K562 (cell line): Measurements from ENCODE around the gene RALGAPA2. TPM values are rescaled to one million over a fixed set of nuclear protein-coding genes. Genes with fewer than 3 reads are reported as not detected.

ENCODE experiments used
- CBFA2T3 ChIP-seq: fragments of 450-650 bp; IDR thresholded peaks from 2 replicates; pipeline ENCODE4 v1.6.1; 2017
- CCNT2 ChIP-seq: IDR thresholded peaks from 2 replicates; pipeline ENCODE4 v1.6.1; 2011; ENCODE audit warnings: borderline replicate concordance, low read depth, mild to moderate bottlenecking, moderate library complexity, mixed read lengths, low read length; ENCODE audit not compliant: insufficient read length; ENCODE audit errors: extremely low read depth
- EP400 ChIP-seq: fragments of 450-650 bp; IDR thresholded peaks from 2 replicates; pipeline ENCODE4 v1.6.1; 2017; ENCODE audit warnings: antibody characterized with exemption, mild to moderate bottlenecking, moderate library complexity
- HDAC3 ChIP-seq: fragments of 450-650 bp; IDR thresholded peaks from 2 replicates; pipeline ENCODE4 v1.6.1; 2018; ENCODE audit warnings: borderline replicate concordance, mild to moderate bottlenecking, moderate library complexity; ENCODE audit not compliant: partially characterized antibody
- MAZ ChIP-seq, 2 experiments: fragments of 450-650 bp in 1 of 2; sonication (generic) in 1 of 2; formaldehyde crosslinking; IDR thresholded peaks in 1 of 2; conservative IDR thresholded peaks in 1 of 2; 2 replicates each; pipeline versions ENCODE4 v1.4.0 to v1.5.0; 2020; ENCODE audit warnings: mild to moderate bottlenecking in 1 of 2, missing genetic modification reagents in 1 of 2
- MNT ChIP-seq, 2 experiments: fragments of 450-650 bp; conservative IDR thresholded peaks; 2 replicates each; pipeline ENCODE4 v1.6.1; 2017; ENCODE audit warnings: mild to moderate bottlenecking in 2 of 2, moderate library complexity in 2 of 2
- POLR3A ChIP-seq: IDR thresholded peaks from 2 replicates; pipeline ENCODE4 v1.6.1; 2011; ENCODE audit warnings: borderline replicate concordance, mild to moderate bottlenecking, moderate library complexity; ENCODE audit not compliant: insufficient read length, insufficient read depth; ENCODE audit errors: extremely low read depth
- RAD21 ChIP-seq, 2 experiments: fragments of 250-450 bp in 1 of 2; fragments of 450-650 bp in 1 of 2; sonication (Bioruptor Pico) in 1 of 2; formaldehyde crosslinking in 1 of 2; IDR thresholded peaks in 1 of 2; conservative IDR thresholded peaks in 1 of 2; 2 replicates each; pipeline versions ENCODE4 v1.4.0 to v1.8.0; 2020 to 2022; ENCODE audit warnings: mild to moderate bottlenecking in 2 of 2, moderate library complexity in 1 of 2
- U2AF2 ChIP-seq: fragments of 200-400 bp; formaldehyde crosslinking; optimal IDR thresholded peaks from 2 replicates; pipeline ENCODE3; 2017; ENCODE audit warnings: low read depth, mild to moderate bottlenecking, low read length
- ZKSCAN1 ChIP-seq: fragments of 150-350 bp; IDR thresholded peaks from 2 replicates; pipeline ENCODE4 v1.6.1; 2016; ENCODE audit warnings: low read depth, low read length
- polyA plus RNA-seq, 8 experiments: library from polyadenylated mRNA; depleted of rRNA in 4 of 8; stranded (reverse) in 5 of 8; unstranded in 3 of 8; fragments of >200 nt; fragmentation: Nextera tagmentation in 2 of 8; fragmentation: Illumina TruSeq in 1 of 8; extraction: Ambion mirVana in 2 of 8; extraction: Trizol in 1 of 8; gene quantifications; 2 replicates each; pipeline versions ENCODE4 v1.2.1 to v1.2.3, GENCODE V29; 2011 to 2014; ENCODE audit warnings: inconsistent platforms in 1 of 8, missing spikeins in 1 of 8
- total RNA-seq, 7 experiments: library from RNA; depleted of rRNA in 6 of 7; stranded (reverse); fragments of >200 nt in 6 of 7; fragmentation: Illumina TruSeq in 2 of 7; extraction: Trizol in 2 of 7; gene quantifications; 2 replicates each; pipeline versions ENCODE4 v1.2.1 to v1.2.3, GENCODE V29; 2011 to 2021; ENCODE audit warnings: low replicate concordance in 1 of 7
- TF ChIP-seq, protein P1 (sequence below): fragments of 250-450 bp; sonication (Bioruptor Pico); IDR thresholded peaks from 2 replicates; pipeline ENCODE4 v1.8.0; 2022; ENCODE audit warnings: inconsistent platforms, mild to moderate bottlenecking, moderate library complexity, borderline replicate concordance

Gene RALGAPA2
- total and polyA plus RNA-seq, 9 of the 15 experiments (the other 6 are each of a cell fraction or from before 2014, with no cell fraction given) = 0.35 to 2.7 (median 1.4) TPM

DNA sequence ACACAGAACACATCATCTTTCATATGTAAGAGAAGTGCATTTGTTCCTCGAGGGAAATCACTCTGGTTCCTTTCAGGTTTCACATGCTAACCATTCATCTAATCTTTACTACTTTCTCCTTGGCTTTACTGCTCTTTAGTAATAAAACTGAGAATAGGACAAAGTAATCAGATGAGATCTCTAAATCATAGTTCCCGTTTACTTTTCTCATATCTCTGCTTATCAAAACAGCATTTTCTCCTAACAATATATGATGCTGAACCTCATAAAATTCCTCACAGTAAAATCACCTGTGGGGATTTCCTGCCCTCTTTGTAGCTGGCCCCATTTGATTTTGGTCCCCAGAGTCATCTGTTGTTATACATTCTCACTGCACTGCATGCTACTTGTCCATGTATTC lies 100.2 kb downstream of the RALGAPA2 start (continued):
- TF ChIP-seq EP400 = no peak
- TF ChIP-seq MAZ (CRISPR knock-in tag; conservative IDR thresholded peaks at IDR 0.05 in 1 of 2, IDR thresholded peaks at IDR 0.05 in 1 of 2) = no peak
- no peak for TF ChIP-seq HDAC3
- TF ChIP-seq RAD21 (CRISPR knock-in tag; conservative IDR thresholded peaks at IDR 0.05 in 1 of 2, IDR thresholded peaks at IDR 0.05 in 1 of 2) = no peak
- TF ChIP-seq CCNT2 = no peak
- no peak for TF ChIP-seq ZKSCAN1
- no peak for TF ChIP-seq POLR3A
- TF ChIP-seq CBFA2T3 = no peak
- no peak for TF ChIP-seq U2AF2
- TF ChIP-seq, protein P1, sequence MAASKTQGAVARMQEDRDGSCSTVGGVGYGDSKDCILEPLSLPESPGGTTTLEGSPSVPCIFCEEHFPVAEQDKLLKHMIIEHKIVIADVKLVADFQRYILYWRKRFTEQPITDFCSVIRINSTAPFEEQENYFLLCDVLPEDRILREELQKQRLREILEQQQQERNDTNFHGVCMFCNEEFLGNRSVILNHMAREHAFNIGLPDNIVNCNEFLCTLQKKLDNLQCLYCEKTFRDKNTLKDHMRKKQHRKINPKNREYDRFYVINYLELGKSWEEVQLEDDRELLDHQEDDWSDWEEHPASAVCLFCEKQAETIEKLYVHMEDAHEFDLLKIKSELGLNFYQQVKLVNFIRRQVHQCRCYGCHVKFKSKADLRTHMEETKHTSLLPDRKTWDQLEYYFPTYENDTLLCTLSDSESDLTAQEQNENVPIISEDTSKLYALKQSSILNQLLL = no peak
- no peak for TF ChIP-seq MNT (conservative IDR thresholded peaks at IDR 0.05)
